ENCODE data around the gene TEDC2.

Gene TEDC2

GRCh38 chr16:2456551-2457153, 3.3 kb upstream of the TEDC2 start:
- H3K79me2 ChIP-seq (ENCODE audit: insufficient read depth, low read depth) = 0 out of 2 replicates have a peak, but pooled peaks cover 6% of the 10 kb centered on the region
- no peak overlapping the region for H3K4me3 ChIP-seq (IDR thresholded peaks at IDR 0.05; ENCODE audit: insufficient read depth, low read depth, low read length)
- H3K9ac ChIP-seq = no peak overlapping the region
- no peaks in the 10 kb centered on the region for H4K20me1 ChIP-seq (ENCODE audit: insufficient read depth)
- no peaks in the 10 kb centered on the region for H3K27me3 ChIP-seq (ENCODE audit: insufficient read depth, low read depth)
- TF ChIP-seq, protein P1, sequence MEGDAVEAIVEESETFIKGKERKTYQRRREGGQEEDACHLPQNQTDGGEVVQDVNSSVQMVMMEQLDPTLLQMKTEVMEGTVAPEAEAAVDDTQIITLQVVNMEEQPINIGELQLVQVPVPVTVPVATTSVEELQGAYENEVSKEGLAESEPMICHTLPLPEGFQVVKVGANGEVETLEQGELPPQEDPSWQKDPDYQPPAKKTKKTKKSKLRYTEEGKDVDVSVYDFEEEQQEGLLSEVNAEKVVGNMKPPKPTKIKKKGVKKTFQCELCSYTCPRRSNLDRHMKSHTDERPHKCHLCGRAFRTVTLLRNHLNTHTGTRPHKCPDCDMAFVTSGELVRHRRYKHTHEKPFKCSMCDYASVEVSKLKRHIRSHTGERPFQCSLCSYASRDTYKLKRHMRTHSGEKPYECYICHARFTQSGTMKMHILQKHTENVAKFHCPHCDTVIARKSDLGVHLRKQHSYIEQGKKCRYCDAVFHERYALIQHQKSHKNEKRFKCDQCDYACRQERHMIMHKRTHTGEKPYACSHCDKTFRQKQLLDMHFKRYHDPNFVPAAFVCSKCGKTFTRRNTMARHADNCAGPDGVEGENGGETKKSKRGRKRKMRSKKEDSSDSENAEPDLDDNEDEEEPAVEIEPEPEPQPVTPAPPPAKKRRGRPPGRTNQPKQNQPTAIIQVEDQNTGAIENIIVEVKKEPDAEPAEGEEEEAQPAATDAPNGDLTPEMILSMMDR (conservative IDR thresholded peaks at IDR 0.05; ENCODE audit: low read depth, low read length) = no peak
- H3K4me1 ChIP-seq (ENCODE audit: low read depth, poor library complexity, severe bottlenecking) = peaks cover 18% of the 10 kb centered on the region
- H3K27ac ChIP-seq = no peak overlapping the region
- no peak overlapping the region for H2AFZ ChIP-seq (ENCODE audit: low read depth)
- no peak overlapping the region for H3K4me2 ChIP-seq
- peaks cover 12% of the 10 kb centered on the region; the same call in 1 of the 2 replicates for H3K36me3 ChIP-seq (ENCODE audit: insufficient read depth)

GRCh38 chr16:2457267-2457666, 2.6 kb upstream of the TEDC2 start:
- no peak overlapping the region for H3K27ac ChIP-seq
- TF ChIP-seq, protein P1 (conservative IDR thresholded peaks at IDR 0.05; ENCODE audit: low read depth, low read length) = no peak
- 0 out of 2 replicates have a peak, but pooled peaks cover 6% of the 10 kb centered on the region for H3K79me2 ChIP-seq (ENCODE audit: insufficient read depth, low read depth)
- H2AFZ ChIP-seq (ENCODE audit: low read depth) = no peak overlapping the region
- H3K36me3 ChIP-seq (ENCODE audit: insufficient read depth) = peaks cover 12% of the 10 kb centered on the region; the same call in 1 of the 2 replicates
- H3K9ac ChIP-seq = no peak overlapping the region
- peaks cover 18% of the 10 kb centered on the region for H3K4me1 ChIP-seq (ENCODE audit: low read depth, poor library complexity, severe bottlenecking)
- H4K20me1 ChIP-seq (ENCODE audit: insufficient read depth) = no peaks in the 10 kb centered on the region
- no peak overlapping the region for H3K4me3 ChIP-seq (IDR thresholded peaks at IDR 0.05; ENCODE audit: insufficient read depth, low read depth, low read length)
- H3K27me3 ChIP-seq (ENCODE audit: insufficient read depth, low read depth) = no peaks in the 10 kb centered on the region
- no peak overlapping the region for H3K4me2 ChIP-seq

DNA sequence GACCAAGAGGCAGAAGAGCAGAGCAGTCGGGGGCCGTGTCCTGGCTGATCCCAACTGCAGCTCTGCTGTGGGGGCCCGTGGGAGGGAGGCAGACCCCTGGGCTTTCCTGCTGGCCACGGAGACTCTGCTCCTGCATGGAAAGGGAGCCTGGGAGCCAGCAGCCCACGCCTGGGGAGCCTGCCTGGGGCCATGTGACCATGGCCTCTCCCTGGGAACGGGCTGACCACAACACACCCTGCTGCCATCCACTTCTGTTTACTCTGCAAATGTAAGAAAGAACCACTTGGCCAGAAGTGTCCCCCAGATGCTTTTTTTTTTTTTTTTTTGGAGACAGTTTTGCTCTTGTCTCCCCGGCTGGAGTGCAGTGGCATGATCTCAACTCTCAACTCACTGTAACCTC, 2.0 kb upstream of the TEDC2 start:
- Histone ChIP-seq H2AFZ (ENCODE audit: low read depth) (no peak overlapping the region), H3K36me3 (ENCODE audit: insufficient read depth) (peaks cover 12% of the 10 kb centered on the region; the same call in 1 of the 2 replicates), H3K4me2 (no peak overlapping the region), H3K4me3 (IDR thresholded peaks at IDR 0.05; ENCODE audit: insufficient read depth, low read depth, low read length) (no peak overlapping the region), H3K27ac (no peak overlapping the region), H3K27me3 (ENCODE audit: insufficient read depth, low read depth) (no peaks in the 10 kb centered on the region), H3K79me2 (ENCODE audit: insufficient read depth, low read depth) (0 out of 2 replicates have a peak, but pooled peaks cover 6% of the 10 kb centered on the region), H3K4me1 (ENCODE audit: low read depth, poor library complexity, severe bottlenecking) (peaks cover 18% of the 10 kb centered on the region), H3K9ac (no peak overlapping the region), H4K20me1 (ENCODE audit: insufficient read depth) (no peaks in the 10 kb centered on the region)
- TF ChIP-seq, protein P1 (conservative IDR thresholded peaks at IDR 0.05; ENCODE audit: low read depth, low read length) = no peak

DNA sequence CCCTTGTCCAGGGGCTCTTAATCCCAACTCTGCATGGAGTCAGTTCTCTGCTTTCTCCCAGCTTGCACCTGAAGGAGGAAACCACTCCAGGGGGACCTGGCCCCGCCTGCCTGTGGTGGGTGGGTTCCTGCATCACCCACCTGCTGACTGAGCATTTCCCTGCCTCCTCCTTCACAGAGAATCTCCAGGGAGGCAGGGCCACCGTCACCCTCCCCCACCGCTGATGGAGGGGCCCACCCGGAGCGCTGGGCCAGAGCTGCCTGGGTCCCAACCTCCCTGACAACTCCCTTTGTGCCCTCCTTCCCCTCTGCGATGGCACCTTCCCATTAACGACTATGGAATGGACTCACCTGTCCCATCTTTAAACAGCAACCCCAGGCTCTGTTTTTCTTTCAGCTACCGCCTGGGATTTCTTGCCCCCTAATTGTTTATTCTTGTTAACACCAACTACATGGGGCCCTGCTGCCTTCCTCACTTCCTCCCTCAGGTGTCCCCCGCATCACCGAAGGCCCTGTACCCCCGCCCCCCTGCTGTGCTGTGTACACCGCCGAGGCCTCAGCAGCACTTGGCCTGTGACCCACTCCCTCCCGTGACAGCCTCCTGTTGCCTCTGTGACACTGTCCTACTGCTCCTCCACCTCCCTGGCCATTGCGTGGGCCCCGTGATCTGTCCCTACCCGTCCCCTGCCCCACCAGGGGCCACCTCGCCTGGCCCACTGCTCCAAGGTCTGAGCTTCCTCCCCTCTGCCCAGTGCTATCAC, 842 bp upstream of the TEDC2 start:
- H4K20me1 ChIP-seq (ENCODE audit: insufficient read depth) = no peaks in the 10 kb centered on the region
- peak overlapping the region; percentile 24; the same call in 1 of the 2 replicates for H3K9ac ChIP-seq
- H3K27me3 ChIP-seq (ENCODE audit: insufficient read depth, low read depth) = no peaks in the 10 kb centered on the region
- peak overlapping the region; percentile 68 for H2AFZ ChIP-seq (ENCODE audit: low read depth)
- peaks cover 18% of the 10 kb centered on the region for H3K4me1 ChIP-seq (ENCODE audit: low read depth, poor library complexity, severe bottlenecking)
- H3K36me3 ChIP-seq (ENCODE audit: insufficient read depth) = peaks cover 6% of the 10 kb centered on the region; the same call in 1 of the 2 replicates
- TF ChIP-seq, protein P1 (conservative IDR thresholded peaks at IDR 0.05; ENCODE audit: low read depth, low read length) = no peak
- 0 out of 2 replicates have a peak overlapping the region, but pooled peaks have one; percentile 16 for H3K27ac ChIP-seq
- H3K4me2 ChIP-seq = peak overlapping the region; percentile 85
- H3K4me3 ChIP-seq (IDR thresholded peaks at IDR 0.05; ENCODE audit: insufficient read depth, low read depth, low read length) = no peak overlapping the region
- H3K79me2 ChIP-seq (ENCODE audit: insufficient read depth, low read depth) = 0 out of 2 replicates have a peak, but pooled peaks cover 6% of the 10 kb centered on the region
